H1 (cell line): ENCODE measurements around the gene NMUR1. TPM values are rescaled to one million over a fixed set of nuclear protein-coding genes. Genes with fewer than 3 reads are reported as not detected.

Experiments used
- polyA plus RNA-seq, 7 experiments: library from polyadenylated mRNA; depleted of rRNA in 3 of 7; stranded (reverse) in 5 of 7; unstranded in 2 of 7; fragments of >200 nt in 5 of 7; fragments of 200-250 nt in 2 of 7; gene quantifications; 1 replicate in 5 of 7; 2 replicates in 1 of 7; 4 replicates in 1 of 7; pipeline versions ENCODE4 v1.2.1 to v1.2.3, GENCODE V29; 2011 to 2013; ENCODE audit warnings: missing spikeins in 2 of 7, mixed read lengths in 2 of 7
- small RNA-seq: library from polyadenylated mRNA; stranded (forward); fragments of <200 nt; extraction: miRNeasy Mini kit (QIAGEN cat#:217004); gene quantifications from one replicate; pipeline ENCODE3, GENCODE V24; 2013; ENCODE audit not compliant: insufficient read depth
- total RNA-seq: library from RNA; stranded (reverse); fragmentation: NEBNext Ultra II Directional; extraction: Animal tissue kit (Norgen Biotek cat#: 25700); gene quantifications from 2 replicates; pipeline ENCODE4 v1.2.1, GENCODE V29; 2021

The NMUR1 gene
- total and polyA plus RNA-seq, 2 of the 8 experiments (the other 6 are each of a cell fraction or from before 2014, with no cell fraction given): 0.56 to 1.5 TPM

Small RNAs within 50 kb of the gene (small RNA-seq; reads per million reads assigned to genes)
- not detected for gene RNU2-22P

Other genes with a start within 250 kb of the NMUR1 start
- 72.5 and 73.1 TPM in 2 replicates for gene B3GNT7, start 134.7 kb downstream of the NMUR1 start, total RNA-seq
- 26.4 and 27.7 TPM in 2 replicates for gene B3GNT7, start 134.7 kb downstream of the NMUR1 start, polyA plus RNA-seq (2011; rRNA removed)
- gene NCL, start 66.0 kb downstream of the NMUR1 start, total RNA-seq: 1,442 and 1,478 TPM in 2 replicates
- 61.2 and 61.5 TPM in 2 replicates for gene NCL, start 66.0 kb downstream of the NMUR1 start, polyA plus RNA-seq (2011; rRNA removed)
- not detected in 2 replicates for gene TEX44, start 62.4 kb upstream of the NMUR1 start, total RNA-seq
- 0.06 TPM in 1 of 2 replicates, not detected in the other for gene TEX44, start 62.4 kb upstream of the NMUR1 start, polyA plus RNA-seq (2011; rRNA removed)
- gene PTMA, start 178.1 kb upstream of the NMUR1 start, total RNA-seq: 2,680 and 2,823 TPM in 2 replicates
- gene PTMA, start 178.1 kb upstream of the NMUR1 start, polyA plus RNA-seq (2011; rRNA removed): 643 and 683 TPM in 2 replicates